Erythroblast (primary cell): ENCODE measurements around the gene BMP6.

Source experiments
- GATA1 ChIP-seq: IDR thresholded peaks from 2 replicates; pipeline ENCODE4 v1.6.1; 2011; ENCODE audit warnings: low read depth, mild to moderate bottlenecking, control low read depth, low read length, moderate library complexity
- POLR2A ChIP-seq: IDR thresholded peaks from 2 replicates; pipeline ENCODE4 v1.6.1; 2011; ENCODE audit warnings: mild to moderate bottlenecking, low read length

- TF ChIP-seq POLR2A (no peak), GATA1 (no peak)
Measured at GRCh38 chr6:7677229-7677628, 48.7 kb upstream of the BMP6 start.
